K562 (cell line): ENCODE data around the gene ZNF557.

Source experiments
- CEBPZ ChIP-seq: fragments of 150-350 bp; IDR thresholded peaks from 2 replicates; pipeline ENCODE4 v1.6.1; 2014; ENCODE audit warnings: low read depth, mild to moderate bottlenecking, low read length, borderline replicate concordance
- MAFK ChIP-seq: IDR thresholded peaks from 2 replicates; pipeline ENCODE4 v1.6.1; 2011; ENCODE audit warnings: low read length, improper control_type of control experiment
- PCBP2 ChIP-seq: fragments of 200-400 bp; formaldehyde crosslinking; IDR thresholded peaks from 2 replicates; pipeline ENCODE4 v1.6.1; 2018; ENCODE audit warnings: low read length, low read depth, mild to moderate bottlenecking, moderate library complexity; ENCODE audit not compliant: poor library complexity, severe bottlenecking
- PHF8 ChIP-seq: fragments of 200-600 bp; sonication (generic); IDR thresholded peaks from 2 replicates; pipeline ENCODE4 v1.6.1; 2012; ENCODE audit warnings: mixed run types, mild to moderate bottlenecking, inconsistent platforms, low read length, moderate library complexity, borderline replicate concordance
- ZNF324 ChIP-seq: fragments of 250-450 bp; sonication (Bioruptor Pico); IDR thresholded peaks from 2 replicates; pipeline ENCODE4 v1.4.0; 2020; ENCODE audit warnings: mild to moderate bottlenecking
- TF ChIP-seq, protein P1 (sequence below): sonication (generic); formaldehyde crosslinking; IDR thresholded peaks from 2 replicates; pipeline ENCODE4 v1.8.1; 2023; ENCODE audit warnings: mild to moderate bottlenecking, missing genetic modification reagents

GRCh38 chr19:7074705-7075282 is 5.3 kb downstream of the ZNF557 start:
- TF ChIP-seq CEBPZ (no peak), PCBP2 (no peak), PHF8 (no peak), ZNF324 (CRISPR knock-in tag) (no peak), MAFK (no peak)
- TF ChIP-seq, protein P1, sequence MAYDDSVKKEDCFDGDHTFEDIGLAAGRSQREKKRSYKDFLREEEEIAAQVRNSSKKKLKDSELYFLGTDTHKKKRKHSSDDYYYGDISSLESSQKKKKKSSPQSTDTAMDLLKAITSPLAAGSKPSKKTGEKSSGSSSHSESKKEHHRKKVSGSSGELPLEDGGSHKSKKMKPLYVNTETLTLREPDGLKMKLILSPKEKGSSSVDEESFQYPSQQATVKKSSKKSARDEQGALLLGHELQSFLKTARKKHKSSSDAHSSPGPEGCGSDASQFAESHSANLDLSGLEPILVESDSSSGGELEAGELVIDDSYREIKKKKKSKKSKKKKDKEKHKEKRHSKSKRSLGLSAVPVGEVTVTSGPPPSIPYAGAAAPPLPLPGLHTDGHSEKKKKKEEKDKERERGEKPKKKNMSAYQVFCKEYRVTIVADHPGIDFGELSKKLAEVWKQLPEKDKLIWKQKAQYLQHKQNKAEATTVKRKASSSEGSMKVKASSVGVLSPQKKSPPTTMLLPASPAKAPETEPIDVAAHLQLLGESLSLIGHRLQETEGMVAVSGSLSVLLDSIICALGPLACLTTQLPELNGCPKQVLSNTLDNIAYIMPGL (CRISPR knock-in tag) = no peak
